Measurements from ENCODE around the gene SETD2. TPM values are rescaled to one million over a fixed set of nuclear protein-coding genes. Genes with fewer than 3 reads are reported as not detected.

Gene SETD2
- total and polyA plus RNA-seq, 2 of the 8 experiments (the other 6 are each of a cell fraction or from before 2014, with no cell fraction given): 15.7 to 46.3 TPM

- no peak for TF ChIP-seq CHD7 (IDR thresholded peaks at IDR 0.05; ENCODE audit: insufficient replicate concordance, low read length)
- TF ChIP-seq, protein P1, sequence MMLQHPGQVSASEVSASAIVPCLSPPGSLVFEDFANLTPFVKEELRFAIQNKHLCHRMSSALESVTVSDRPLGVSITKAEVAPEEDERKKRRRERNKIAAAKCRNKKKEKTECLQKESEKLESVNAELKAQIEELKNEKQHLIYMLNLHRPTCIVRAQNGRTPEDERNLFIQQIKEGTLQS (IDR thresholded peaks at IDR 0.05; ENCODE audit: insufficient read depth, low read depth, low read length): no peak
- no peak for TF ChIP-seq MAFK (IDR thresholded peaks at IDR 0.05; ENCODE audit: low read depth, low read length)
- TF ChIP-seq TBP (IDR thresholded peaks at IDR 0.05; ENCODE audit: low read depth, low read length): no peak
These were observed 128.9 kb downstream of the SETD2 start (continued) for GRCh38 chr3:47034868-47035489.

Data from H1 (cell line).